GM23248 (cell line): Measurements from ENCODE around the gene KCNA10. TPM values are rescaled to one million over a fixed set of nuclear protein-coding genes. Genes with fewer than 3 reads are reported as not detected.

Source experiments
- DNase-seq: peaks from one replicate; pipeline ENCODE4 v3.0.0-alpha.2; 2015
- H2AFZ ChIP-seq: fragments of 200-600 bp; sonication (generic); 2 replicates; pipeline ENCODE4 v1.6.1; 2016; ENCODE audit warnings: antibody characterized with exemption
- H3F3A ChIP-seq: fragments of 200-600 bp; sonication (generic); 2 replicates; pipeline ENCODE4 v1.6.1; 2016; ENCODE audit warnings: mild to moderate bottlenecking, antibody characterized with exemption, mixed run types; ENCODE audit not compliant: insufficient read depth
- H3K27ac ChIP-seq: fragments of 200-600 bp; sonication (generic); 2 replicates; pipeline ENCODE4 v1.5.1; 2016; ENCODE audit warnings: mild to moderate bottlenecking
- H3K27me3 ChIP-seq: fragments of 200-600 bp; sonication (generic); replicated peaks from 2 replicates; pipeline ENCODE4 v1.6.1; 2016; ENCODE audit warnings: mild to moderate bottlenecking; ENCODE audit not compliant: insufficient read depth
- H3K36me3 ChIP-seq: fragments of 200-600 bp; sonication (generic); 2 replicates; pipeline ENCODE4 v1.6.1; 2016; ENCODE audit warnings: low read depth, mild to moderate bottlenecking
- H3K4me1 ChIP-seq: fragments of 200-600 bp; sonication (generic); 2 replicates; pipeline ENCODE4 v1.6.1; 2016; ENCODE audit warnings: mild to moderate bottlenecking; ENCODE audit not compliant: insufficient read depth
- H3K4me2 ChIP-seq: fragments of 200-600 bp; sonication (generic); one replicate; pipeline ENCODE4 v1.6.1; 2016; ENCODE audit warnings: mild to moderate bottlenecking; ENCODE audit not compliant: unreplicated experiment
- H3K4me3 ChIP-seq: fragments of 200-600 bp; sonication (generic); 2 replicates; pipeline ENCODE4 v1.5.1; 2016; ENCODE audit warnings: mild to moderate bottlenecking
- H3K79me2 ChIP-seq: fragments of 200-600 bp; sonication (generic); 2 replicates; pipeline ENCODE4 v1.6.1; 2016; ENCODE audit warnings: mild to moderate bottlenecking; ENCODE audit not compliant: insufficient read depth
- H3K9ac ChIP-seq: fragments of 200-600 bp; sonication (generic); 2 replicates; pipeline ENCODE4 v1.6.1; 2016; ENCODE audit warnings: mild to moderate bottlenecking
- H3K9me2 ChIP-seq: fragments of 200-600 bp; sonication (generic); 2 replicates; pipeline ENCODE4 v1.6.1; 2016; ENCODE audit warnings: mixed run types, mild to moderate bottlenecking, moderate library complexity; ENCODE audit not compliant: insufficient read depth
- H3K9me3 ChIP-seq: fragments of 200-600 bp; sonication (generic); one replicate; pipeline ENCODE4 v1.6.1; 2017; ENCODE audit warnings: low read depth
- H4K20me1 ChIP-seq: fragments of 200-600 bp; sonication (generic); 2 replicates; pipeline ENCODE4 v1.6.0; 2016; ENCODE audit not compliant: insufficient read depth
- EZH2 ChIP-seq: fragments of 200-600 bp; sonication (generic); IDR thresholded peaks from 2 replicates; pipeline ENCODE4 v1.6.1; 2018; ENCODE audit warnings: antibody characterized with exemption, mild to moderate bottlenecking; ENCODE audit not compliant: insufficient read depth, poor library complexity, severe bottlenecking
- EZH2phosphoT487 ChIP-seq: fragments of 200-600 bp; sonication (generic); IDR thresholded peaks from 2 replicates; pipeline ENCODE4 v1.6.1; 2018; ENCODE audit warnings: antibody characterized with exemption, moderate library complexity, mild to moderate bottlenecking, low read depth; ENCODE audit not compliant: insufficient read depth
- WGBS, 2 experiments: methylation state at CpG; one replicate each; pipeline ENCODE4 v1.1.6; 2015 to 2017; ENCODE audit warnings: low lambda C conversion rate in 2 of 2, low coverage in 1 of 2; ENCODE audit errors: missing lambda C conversion rate in 2 of 2; 5-methylcytosine and 5-hydroxymethylcytosine counted together
- in situ Hi-C: fragments of 300-500 bp; cut with MboI; formaldehyde crosslinking; loops from 2 replicates; pipeline ENCODE4 v1.15.0; 2020
- polyA plus RNA-seq: library from polyadenylated mRNA; unstranded; fragments of >200 nt; fragmentation: Nextera tagmentation; extraction: Ambion mirVana; gene quantifications from 2 replicates; pipeline ENCODE4 v1.2.1, GENCODE V29; 2016
- total RNA-seq: library from RNA; depleted of rRNA; stranded (reverse); fragments of >200 nt; shearing (Covaris generic); gene quantifications from 2 replicates; pipeline ENCODE4 v1.2.3, GENCODE V29; 2014

The KCNA10 gene
- total and polyA plus RNA-seq, 2 experiments from 2014 or later, result not detected

GRCh38 chr1:110484801-110485200, 34.2 kb downstream of the KCNA10 start:
- H3K9ac ChIP-seq, result no peak overlapping the region
- H4K20me1 ChIP-seq, result no peaks in the 10 kb centered on the region
- in situ Hi-C loops, result no loop called here
- DNase-seq, result no peak
- H3K79me2 ChIP-seq, result no peaks in the 10 kb centered on the region
- peaks cover 6% of the 10 kb centered on the region; the same call in 1 of the 2 replicates for H3K4me1 ChIP-seq
- WGBS, 2 experiments, result 72 to 80% methylated on average over 9 to 12 of the region's 12 CpGs
- no peaks in the 10 kb centered on the region for H3K36me3 ChIP-seq
- no peaks in the 10 kb centered on the region for H3K9me3 ChIP-seq
- TF ChIP-seq EZH2 (no peak), EZH2phosphoT487 (no peak)
- H3K4me3 ChIP-seq, result no peak overlapping the region
- no peaks in the 10 kb centered on the region; the same call in 1 of the 2 replicates for H3F3A ChIP-seq
- peaks cover 8% of the 10 kb centered on the region; the same call in 1 of the 2 replicates for H3K27me3 ChIP-seq
- no peak overlapping the region for H3K4me2 ChIP-seq
- no peak overlapping the region for H3K27ac ChIP-seq
- H2AFZ ChIP-seq, result no peak overlapping the region
- no peaks in the 10 kb centered on the region for H3K9me2 ChIP-seq

- Histone ChIP-seq H3K4me1 (peaks cover 6% of the 10 kb centered on the region; the same call in 1 of the 2 replicates), H3K9me3 (no peaks in the 10 kb centered on the region), H3K79me2 (no peaks in the 10 kb centered on the region), H3K4me3 (no peak overlapping the region), H3K36me3 (no peaks in the 10 kb centered on the region), H4K20me1 (no peaks in the 10 kb centered on the region), H3K27ac (no peak overlapping the region), H3F3A (no peaks in the 10 kb centered on the region; the same call in 1 of the 2 replicates), H3K4me2 (no peak overlapping the region), H2AFZ (no peak overlapping the region), H3K9ac (no peak overlapping the region), H3K9me2 (no peaks in the 10 kb centered on the region), H3K27me3 (peaks cover 8% of the 10 kb centered on the region; the same call in 1 of the 2 replicates)
- no peak for DNase-seq
- in situ Hi-C loops, result no loop called here
- WGBS, 2 experiments, result 90 to 96% methylated on average over 9 of the region's 9 CpGs
- no peak for TF ChIP-seq EZH2phosphoT487
- TF ChIP-seq EZH2, result no peak
Measured at GRCh38 chr1:110483308-110483685, 35.7 kb downstream of the KCNA10 start.

DNA sequence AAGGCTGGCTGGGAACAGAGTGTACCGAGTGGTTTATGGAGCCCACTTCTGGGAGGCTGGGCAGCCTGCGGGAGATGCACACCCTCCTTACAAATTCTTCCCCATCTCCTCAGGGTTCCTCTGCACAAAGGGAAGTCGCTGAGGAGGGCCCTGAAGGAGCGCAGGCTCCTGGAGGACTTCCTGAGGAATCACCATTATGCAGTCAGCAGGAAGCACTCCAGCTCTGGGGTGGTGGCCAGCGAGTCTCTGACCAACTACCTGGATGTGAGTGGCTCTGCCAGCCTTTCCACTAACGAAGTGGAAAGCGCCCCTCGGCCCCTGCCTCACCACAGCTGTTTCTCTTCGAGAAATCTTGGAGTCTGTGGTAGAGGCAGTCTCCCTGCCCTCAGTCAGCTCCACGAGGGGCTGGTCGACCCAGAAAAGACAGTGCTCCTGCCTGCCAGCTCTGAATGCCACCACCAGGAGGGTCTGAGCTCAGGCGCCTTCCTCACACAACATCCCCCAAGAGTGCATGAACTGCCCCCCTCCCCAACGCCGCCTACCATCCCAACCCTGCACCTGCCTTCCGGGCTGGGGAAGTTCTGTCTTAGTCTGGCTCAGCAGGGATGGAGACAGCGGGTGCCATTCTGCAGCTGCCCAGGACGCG, 36.2 kb downstream of the KCNA10 start:
- Histone ChIP-seq H3K27me3 (peaks cover 8% of the 10 kb centered on the region; the same call in 1 of the 2 replicates), H3K4me1 (peaks cover 7% of the 10 kb centered on the region), H3K36me3 (no peaks in the 10 kb centered on the region), H2AFZ (no peak overlapping the region), H3K27ac (no peak overlapping the region), H3K4me2 (no peak overlapping the region), H3K9ac (no peak overlapping the region), H4K20me1 (no peaks in the 10 kb centered on the region), H3F3A (no peaks in the 10 kb centered on the region; the same call in 1 of the 2 replicates), H3K9me2 (no peaks in the 10 kb centered on the region), H3K79me2 (no peaks in the 10 kb centered on the region), H3K4me3 (no peak overlapping the region), H3K9me3 (no peaks in the 10 kb centered on the region)
- TF ChIP-seq EZH2 (no peak), EZH2phosphoT487 (no peak)
- 63 to 68% methylated on average over 18 of the region's 18 CpGs for WGBS, 2 experiments
- no peak for DNase-seq
- in situ Hi-C loops, result no loop called here

DNA sequence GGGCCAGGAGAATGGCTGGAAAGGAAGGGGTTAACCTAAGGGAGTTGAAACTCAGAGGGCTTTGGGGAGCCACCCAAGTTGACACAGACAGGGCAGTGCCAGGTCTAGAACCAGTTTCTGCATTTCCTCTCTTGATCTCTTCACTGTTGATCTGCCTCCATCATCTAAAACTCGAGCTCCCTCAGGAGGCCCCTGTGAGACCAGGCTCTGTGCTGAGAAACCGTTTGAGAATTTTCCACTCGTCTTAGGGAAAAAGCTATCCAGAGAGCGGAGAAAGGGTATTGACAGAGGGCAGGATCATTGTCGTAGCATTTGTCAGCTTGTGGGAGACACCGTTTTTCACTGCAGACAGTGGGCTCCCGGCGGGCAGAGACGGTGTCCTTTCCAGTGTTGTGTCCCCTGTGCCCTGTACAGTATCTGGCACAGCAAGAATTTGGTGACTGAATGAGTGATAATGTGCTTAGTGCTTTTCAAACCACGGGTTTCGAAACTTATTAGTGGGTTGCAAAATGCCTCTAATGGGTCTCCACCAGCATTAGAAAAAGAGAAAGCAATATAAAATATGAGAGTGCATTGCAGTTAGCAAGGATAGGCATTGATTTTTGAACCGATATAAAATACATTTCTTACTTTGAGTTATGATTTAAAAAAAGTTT, 36.9 kb downstream of the KCNA10 start:
- in situ Hi-C loops, result no loop called here
- no peak overlapping the region for H2AFZ ChIP-seq
- 32 to 35% methylated on average over 12 of the region's 12 CpGs for WGBS, 2 experiments

More for the DNA sequence above, 36.9 kb downstream of the KCNA10 start:
- Histone ChIP-seq H3K79me2 (no peaks in the 10 kb centered on the region), H3K4me2 (no peak overlapping the region), H3K27me3 (peaks cover 8% of the 10 kb centered on the region; the same call in 1 of the 2 replicates), H3K4me1 (peaks cover 14% of the 10 kb centered on the region), H3K36me3 (no peaks in the 10 kb centered on the region), H3K9ac (no peak overlapping the region), H3K4me3 (no peak overlapping the region), H3K9me3 (no peaks in the 10 kb centered on the region), H3K9me2 (no peaks in the 10 kb centered on the region), H3K27ac (no peak overlapping the region), H4K20me1 (no peaks in the 10 kb centered on the region), H3F3A (no peaks in the 10 kb centered on the region; the same call in 1 of the 2 replicates)
- TF ChIP-seq EZH2phosphoT487 (no peak), EZH2 (no peak)
- peak; percentile 37 for DNase-seq
